Gastroesophageal sphincter (tissue), 3 donors: ENCODE data around the gene INSYN2A.

ENCODE experiments used
- CTCF ChIP-seq, 4 experiments: fragments of 200-600 bp in 2 of 4; fragments of 450-650 bp in 2 of 4; sonication (generic) in 1 of 4; IDR thresholded peaks; one replicate each; pipeline ENCODE4 v1.5.1; 2017 to 2019; ENCODE audit warnings: antibody characterized with exemption in 4 of 4, mild to moderate bottlenecking in 2 of 4, moderate library complexity in 2 of 4
- EP300 ChIP-seq: sonication (generic); formaldehyde crosslinking; IDR thresholded peaks from one replicate; pipeline ENCODE4 v1.6.1; 2017; ENCODE audit warnings: antibody characterized with exemption, mild to moderate bottlenecking
- POLR2A ChIP-seq, 2 donors: fragments of 450-650 bp; IDR thresholded peaks; one replicate each; pipeline ENCODE4 v1.6.1; 2017; ENCODE audit warnings: antibody characterized with exemption in 2 of 2, mild to moderate bottlenecking in 2 of 2, moderate library complexity in 1 of 2
- POLR2AphosphoS5 ChIP-seq: sonication (generic); formaldehyde crosslinking; IDR thresholded peaks from one replicate; pipeline ENCODE4 v1.6.1; 2017; ENCODE audit warnings: antibody characterized with exemption

- no peak for TF ChIP-seq CTCF (IDR thresholded peaks at IDR 0.05)
- TF ChIP-seq POLR2AphosphoS5: no peak
- TF ChIP-seq POLR2A (IDR thresholded peaks at IDR 0.05): no peak
- no peak for TF ChIP-seq EP300
These were observed 49.7 kb downstream of the INSYN2A start for GRCh38 chr10:127146661-127147060.
